Midbrain (tissue), 1 donor: Measurements from ENCODE around the gene LRMDA.

ENCODE experiments used
- DNase-seq: peaks from one replicate; lab custom pipeline; 2025; lab: John Stamatoyannopoulos, UW

LRMDA gene

DNA sequence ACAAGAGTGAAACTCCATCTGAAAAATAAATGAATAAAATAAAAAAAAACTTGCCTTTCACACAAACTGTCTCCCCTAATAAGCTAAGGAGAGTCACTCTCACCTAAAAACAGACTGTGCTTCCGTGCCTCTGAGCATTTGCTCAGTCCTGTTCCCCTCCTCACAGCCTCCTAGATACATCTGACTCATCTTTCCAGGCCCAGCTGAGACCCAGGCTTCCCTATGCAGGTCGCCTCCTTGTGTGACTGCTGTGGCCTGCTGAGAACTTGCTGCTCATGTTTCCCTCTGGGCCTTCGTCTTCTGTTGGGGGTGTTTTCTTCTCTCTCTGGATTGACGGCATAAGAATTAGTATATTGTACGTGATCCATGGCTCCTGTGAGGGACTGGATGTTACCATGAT, 777.7 kb downstream of the LRMDA start:
- DNase-seq: no peak

DNA sequence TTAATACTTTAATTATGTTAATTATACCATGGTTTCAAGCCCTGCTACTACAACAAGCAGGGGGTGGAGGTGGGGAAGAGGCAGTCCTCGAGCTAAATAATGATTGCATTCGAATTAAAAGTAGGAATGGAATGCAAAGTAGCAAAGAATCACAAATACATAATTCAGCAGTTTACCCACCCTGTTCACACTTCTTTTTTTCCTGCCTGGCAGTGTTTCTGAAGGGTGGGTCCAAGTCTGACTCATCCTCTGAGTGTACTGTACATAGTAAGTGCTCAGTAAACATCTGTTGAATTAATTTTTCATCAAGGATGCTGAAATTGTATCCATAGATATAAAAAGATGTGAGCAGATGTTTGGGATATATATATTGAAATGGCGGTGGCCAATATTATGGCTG, 778.8 kb downstream of the LRMDA start:
- no peak for DNase-seq

DNA sequence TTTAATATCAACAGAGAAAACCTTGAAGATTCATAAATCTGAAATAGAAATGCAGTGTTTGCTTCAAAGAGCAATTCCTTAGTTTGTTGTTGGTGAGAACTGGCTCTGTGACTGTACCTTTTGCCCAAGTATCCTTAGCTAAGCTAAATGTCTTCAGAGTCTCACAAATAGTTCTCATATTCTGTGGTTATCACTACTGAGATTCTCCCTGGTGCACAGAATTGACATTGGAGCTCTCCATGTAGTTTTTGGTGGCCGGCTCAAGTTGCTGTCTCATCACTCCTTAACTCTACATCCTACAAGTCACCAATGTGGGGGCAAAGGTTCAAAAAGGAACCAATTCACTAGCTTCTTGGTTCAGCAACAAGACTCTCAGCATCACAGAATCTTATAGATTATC, 780.3 kb downstream of the LRMDA start:
- DNase-seq: no peak

DNA sequence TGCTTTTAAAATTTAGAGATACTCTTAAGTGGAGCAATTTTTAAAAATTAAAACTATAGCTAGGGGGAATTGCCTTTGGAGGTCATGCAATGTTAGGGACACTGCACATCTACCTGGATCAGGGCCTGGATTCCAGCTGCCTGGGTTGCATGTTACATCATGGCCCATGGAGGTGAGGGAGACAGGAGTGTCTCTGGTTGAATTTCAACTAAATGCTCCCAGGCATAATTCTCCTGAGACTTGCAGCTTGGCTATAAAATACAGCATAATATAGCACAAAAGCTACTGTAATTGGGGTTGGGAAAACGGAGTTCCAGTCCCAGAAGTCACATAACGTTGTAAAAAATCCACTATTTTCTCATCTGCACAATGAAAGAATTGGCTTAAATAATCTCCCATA, 782.5 kb downstream of the LRMDA start:
- DNase-seq: no peak

DNA sequence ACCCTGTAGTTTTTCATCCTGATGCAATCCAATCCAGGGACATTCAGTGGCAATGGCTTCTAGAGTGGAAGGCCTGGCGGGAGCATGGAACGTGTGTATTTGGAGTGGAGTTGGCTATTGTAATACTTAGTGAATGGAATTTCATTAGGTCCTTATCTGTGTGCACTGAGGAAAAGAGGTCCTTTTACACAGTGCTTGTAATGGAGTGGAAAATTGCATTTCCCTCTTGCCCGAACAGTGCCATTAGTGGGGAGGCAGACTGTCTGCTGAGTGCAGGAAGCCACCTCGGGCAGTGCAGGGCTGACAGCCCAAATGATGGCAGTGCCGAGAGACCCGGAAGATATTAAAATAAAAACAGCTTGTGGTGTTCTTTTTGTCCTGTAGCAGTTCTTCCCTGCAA, 786.6 kb downstream of the LRMDA start:
- no peak for DNase-seq

DNA sequence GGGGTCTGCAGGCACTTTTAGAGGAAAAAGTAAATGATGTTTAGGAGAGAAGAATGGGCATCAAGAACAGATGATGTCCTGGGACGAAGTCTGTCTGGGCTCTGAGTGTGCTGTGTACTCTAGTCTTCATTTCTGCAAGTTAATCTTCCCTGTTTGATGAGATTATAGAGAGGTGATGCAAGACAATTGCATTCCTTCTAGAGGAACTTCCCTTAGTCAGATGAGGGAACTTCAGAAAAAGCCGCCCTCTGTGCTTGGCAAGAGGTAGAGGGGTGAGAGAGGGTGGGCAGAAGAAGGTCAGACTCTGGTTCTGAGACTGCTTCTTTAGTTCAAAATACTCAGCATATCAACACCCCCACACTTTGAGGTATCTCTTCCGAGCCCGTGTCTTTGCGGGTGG, 797.9 kb downstream of the LRMDA start:
- no peak for DNase-seq

DNA sequence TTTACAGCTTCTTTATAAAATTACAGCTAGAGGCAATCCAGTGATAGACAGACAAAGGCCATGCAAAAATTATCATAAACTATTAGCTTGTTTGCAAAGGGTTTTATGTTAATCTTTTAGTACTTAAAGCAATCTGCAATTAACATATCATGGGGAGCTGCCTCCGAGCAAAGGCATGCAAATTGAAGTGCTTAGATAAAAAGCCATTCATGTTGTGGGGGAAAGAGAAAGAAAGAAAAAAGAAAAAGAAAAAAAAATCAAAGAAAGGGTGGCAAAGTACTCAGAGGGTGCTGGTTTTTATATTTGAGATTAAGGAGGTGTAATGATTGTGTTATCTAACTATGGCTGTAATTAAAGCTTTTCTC, 799.5 kb downstream of the LRMDA start:
- no peak for DNase-seq

DNA sequence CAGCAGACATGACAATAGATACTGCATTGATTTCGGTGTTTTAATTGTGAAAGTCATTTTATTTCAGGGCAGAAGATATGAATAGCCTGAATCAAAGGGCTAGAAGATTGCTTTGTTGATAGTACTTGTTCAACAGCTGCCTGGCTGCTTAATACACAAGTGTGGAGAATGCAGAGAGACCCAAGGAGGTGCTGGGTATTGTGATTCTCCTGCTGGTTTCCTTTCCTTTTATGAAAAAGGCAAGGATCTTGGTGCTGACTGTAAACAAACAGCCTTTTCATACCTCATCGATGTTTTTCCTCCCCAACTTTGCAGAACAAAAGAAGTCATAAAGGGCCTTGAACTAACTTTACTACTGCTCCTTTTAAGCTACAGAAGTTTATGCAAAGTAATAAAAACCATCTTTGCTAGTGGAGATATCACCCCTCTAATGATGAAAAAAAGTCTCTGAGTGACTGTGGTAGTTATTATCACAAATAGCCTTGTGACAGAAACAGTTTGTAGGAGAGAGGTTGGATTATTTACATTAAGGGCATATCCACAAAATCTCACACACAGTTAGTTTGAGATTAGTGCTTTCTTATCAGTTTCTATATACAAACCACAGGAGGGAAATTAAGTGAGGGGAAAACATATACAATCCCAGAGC, 800.0 kb downstream of the LRMDA start:
- DNase-seq: no peak

DNA sequence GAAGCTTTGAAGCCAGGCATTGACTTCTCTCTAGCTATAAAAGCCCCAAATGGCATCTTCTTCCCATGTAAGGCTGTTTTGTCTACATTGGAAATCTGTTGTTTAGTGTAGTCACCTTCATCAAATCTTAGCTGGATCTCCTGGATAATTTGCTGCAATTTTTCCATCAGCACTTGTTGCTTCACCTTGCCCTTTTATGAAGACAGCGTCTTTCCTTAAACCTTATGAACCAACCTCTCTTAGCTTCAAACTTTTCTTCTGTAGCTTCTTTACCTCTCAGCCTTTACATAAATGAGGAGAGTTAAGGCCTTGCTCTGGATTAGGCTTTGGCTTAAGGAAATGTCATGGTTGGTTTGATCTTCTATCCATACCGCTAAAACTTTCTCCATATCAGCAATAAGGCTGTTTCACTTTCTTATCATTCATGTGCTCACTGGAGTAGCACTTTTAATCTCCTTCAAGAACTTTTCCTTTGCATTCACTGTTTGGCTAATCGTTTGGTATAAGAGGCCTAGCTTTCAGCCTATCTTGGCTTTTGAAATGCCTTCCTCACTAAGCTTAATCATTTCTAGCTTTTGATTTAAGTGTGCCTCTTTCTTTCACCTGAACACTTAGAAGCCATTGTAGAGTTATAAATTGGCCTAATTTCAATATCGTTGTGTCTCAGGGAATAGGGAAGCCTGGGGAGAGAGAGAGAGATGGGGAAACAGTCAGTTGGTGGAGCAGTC, 803.2 kb downstream of the LRMDA start:
- no peak for DNase-seq

DNA sequence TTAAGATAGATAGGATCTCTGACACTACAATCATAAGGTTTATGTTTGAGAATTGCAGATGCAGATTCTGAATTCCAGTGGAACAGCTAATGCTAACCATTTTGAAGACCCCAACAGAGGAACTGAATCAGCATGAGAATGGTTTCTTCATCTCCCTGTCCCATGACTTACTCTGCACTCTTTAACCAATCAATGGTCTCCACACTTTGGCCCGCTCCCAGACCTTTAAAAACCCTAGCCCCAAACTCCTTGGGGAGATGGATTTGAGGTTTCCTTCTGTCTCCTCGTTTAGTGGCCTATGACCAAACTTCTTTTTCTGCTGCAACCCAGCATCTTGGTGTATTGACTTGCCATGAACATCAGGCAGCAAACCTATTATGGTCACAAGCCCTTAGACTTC, 804.9 kb downstream of the LRMDA start:
- DNase-seq: no peak

DNA sequence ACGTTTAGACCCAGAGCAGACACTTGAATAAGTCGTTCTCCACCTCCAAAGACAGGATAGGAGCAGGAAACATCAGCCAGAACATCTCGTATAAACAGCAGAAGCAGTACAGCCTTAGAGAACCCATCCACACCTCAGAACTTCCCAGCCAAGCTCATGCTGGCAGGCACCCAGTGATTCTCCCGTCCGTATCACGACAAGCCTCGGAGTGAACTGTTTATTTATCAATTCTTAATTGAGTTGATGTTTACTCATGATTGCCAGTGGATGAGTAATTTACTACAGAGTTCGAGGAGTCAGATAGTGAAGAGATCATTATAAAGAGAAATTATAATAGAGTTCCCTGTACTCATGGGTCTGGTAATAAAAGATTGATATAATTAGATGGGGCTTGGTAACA, 811.5 kb downstream of the LRMDA start:
- no peak for DNase-seq

DNA sequence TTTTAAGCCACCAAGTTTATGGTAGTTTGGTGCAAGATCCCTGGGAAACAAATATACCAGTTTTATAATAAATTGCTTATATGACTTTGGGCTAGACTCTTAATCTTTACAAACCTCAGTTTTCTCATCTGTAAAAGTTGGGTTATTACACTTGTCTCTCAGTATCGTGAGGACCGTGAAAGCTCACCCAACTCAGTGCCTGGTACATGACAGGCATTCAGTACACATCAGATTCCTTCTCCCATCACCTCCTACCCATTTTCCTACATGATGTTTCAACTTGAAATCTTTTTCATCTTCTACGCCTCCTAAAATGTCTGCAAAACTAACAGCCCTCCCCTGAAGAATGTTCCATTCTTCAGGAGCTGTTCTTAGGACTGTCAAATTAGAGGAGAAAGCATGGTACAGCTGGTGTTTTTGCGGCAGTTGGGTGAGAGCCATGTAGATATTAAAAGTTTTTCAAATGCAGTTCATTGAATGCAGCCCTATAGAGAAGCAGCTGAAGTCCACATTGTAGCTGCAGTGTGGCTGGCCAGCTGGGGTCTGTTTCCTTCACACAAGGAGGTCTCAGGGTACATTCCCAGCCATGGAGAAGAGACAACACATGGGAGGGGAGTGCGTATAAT, 812.8 kb downstream of the LRMDA start:
- no peak for DNase-seq

DNA sequence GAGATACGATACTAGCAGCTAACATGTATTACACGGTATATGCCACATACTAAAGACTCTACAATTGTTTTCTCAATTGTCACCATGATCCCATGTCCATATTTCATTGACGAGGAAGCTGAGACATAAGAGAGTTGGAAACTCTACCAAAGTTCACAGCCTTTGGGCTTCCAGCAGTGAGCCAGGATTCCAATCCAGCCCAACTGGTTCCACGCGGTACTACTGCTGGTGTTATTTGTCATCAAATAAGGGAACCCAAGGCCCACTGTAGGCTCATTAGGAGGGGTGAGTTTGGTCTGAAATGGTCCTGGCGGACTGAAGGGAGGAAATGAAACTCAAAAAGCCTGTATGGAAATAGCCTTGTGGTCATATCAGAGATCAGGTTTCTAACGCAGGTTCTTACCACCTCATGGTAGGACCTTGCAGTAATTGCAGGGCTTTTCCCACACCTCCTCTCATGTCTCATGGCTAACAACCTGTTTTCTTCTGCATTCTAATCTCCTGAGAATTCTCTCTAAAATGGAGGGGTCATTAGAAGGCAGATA, 814.6 kb downstream of the LRMDA start:
- no peak for DNase-seq

DNA sequence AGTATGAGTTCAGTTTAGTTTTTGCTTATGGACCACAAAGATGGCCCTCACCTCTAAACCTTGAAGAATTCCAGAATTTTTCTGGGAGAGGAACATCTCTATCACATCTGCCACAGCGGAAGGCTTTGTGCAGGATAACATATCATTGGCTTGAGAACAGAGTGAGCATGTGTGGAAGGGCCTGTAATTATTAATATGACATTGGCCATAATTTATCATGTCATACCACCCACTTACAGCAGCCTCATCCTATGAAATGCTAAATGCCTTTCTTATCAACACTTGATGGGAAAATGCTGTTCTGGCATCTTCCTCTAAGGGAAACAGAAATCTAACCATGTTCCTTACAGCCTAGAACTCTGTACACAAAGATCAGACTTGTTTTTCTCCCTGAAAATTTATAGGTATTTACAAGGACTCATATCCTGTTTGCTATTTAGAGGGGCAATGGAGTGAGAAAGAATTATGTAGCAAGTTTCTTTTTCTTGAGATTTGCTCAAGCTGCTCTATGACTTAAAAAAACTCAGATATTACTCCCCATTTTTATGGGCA, 817.3 kb downstream of the LRMDA start:
- DNase-seq: no peak

DNA sequence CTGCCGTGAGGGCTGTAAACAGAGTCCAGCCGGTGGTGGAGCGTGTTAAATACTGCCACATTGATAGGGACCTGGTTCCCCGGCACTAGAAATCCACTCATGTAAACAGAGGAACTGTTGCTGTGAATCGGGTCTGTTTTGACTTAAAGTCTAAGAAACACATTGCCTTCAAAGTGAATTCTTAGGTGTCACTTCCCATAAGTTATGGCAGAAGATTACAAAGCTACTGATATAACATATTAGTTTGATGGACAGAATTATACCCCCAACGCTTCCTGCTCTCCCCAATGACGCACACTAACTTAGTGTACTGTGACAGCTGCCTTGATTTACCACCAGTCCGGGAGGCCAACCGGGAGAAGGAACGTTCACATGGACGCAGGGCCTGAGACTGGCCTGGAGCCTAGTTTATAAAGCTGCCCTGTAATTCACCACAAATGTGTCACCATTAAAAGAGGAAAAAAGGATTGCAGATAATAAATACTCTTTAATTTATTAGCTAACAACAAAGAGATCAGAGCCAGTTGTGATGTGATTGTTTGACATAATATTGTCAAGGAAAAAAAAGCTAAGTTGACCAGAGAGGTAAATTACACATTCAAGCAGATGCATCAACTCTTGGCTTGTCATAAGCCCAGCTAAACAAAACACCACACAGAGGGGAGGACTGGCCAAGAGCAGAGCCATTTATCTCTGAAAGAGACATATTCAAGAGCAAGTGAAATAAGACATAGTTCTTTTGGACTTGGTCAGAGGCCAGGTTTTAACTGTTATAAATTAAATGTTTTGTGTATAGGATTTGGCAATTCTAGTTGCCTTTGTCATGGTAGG, 820.6 kb downstream of the LRMDA start:
- DNase-seq: no peak

DNA sequence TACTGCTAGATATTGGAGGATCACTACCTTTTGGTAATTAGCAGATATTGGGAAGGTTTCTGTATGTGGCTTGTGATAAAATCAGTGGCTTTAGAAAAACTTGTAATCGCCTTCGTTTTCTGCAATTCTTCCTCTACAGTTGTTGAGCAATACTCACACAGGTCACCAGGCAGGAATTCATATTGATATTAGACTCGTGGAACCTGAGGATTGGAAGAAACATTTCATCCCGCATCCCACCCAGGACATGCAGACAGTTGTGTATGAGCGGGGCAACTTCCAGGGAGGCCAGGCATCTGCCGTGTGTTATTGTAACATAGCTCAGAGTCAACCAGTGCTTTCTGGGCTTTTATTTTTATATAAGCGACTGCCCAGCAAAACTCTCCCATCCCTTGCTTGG, 821.3 kb downstream of the LRMDA start:
- DNase-seq: no peak

DNA sequence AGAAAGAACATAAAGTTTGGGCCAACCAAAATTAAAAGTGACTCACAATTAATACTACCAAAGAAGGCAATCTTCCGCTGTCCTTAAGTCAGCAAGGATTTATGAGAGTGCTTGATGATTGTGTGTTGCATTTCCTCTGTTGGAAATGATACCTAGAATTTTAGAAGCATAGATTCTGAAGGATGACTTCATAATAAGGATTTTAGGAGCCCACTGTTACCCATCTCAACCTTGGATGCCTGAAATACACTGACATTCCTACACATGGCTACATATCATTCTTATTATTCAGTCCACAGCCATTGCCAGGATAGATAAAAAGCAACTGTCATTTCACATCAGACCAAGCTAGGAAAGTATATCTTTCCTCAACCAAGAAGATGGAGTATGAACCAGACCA, 823.8 kb downstream of the LRMDA start:
- DNase-seq: no peak

DNA sequence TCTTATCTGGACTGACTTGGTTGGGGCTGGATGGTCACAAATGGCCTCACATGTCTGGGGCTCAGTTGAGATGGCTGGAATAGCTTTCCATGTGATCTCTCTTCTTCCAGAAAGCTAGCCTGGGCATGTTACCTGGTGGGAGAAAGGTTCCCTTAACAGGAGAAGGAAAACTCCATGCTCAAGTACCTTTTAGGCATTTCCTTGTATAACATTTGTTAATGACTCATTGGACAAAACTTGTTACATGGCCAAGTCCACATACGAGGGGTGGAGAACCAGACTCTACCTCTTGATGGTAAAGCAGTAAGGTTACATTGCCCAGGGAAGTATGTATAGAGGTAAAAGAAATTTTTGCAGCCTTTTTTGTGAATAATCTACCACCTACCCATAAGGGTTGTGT, 826.4 kb downstream of the LRMDA start:
- no peak for DNase-seq

DNA sequence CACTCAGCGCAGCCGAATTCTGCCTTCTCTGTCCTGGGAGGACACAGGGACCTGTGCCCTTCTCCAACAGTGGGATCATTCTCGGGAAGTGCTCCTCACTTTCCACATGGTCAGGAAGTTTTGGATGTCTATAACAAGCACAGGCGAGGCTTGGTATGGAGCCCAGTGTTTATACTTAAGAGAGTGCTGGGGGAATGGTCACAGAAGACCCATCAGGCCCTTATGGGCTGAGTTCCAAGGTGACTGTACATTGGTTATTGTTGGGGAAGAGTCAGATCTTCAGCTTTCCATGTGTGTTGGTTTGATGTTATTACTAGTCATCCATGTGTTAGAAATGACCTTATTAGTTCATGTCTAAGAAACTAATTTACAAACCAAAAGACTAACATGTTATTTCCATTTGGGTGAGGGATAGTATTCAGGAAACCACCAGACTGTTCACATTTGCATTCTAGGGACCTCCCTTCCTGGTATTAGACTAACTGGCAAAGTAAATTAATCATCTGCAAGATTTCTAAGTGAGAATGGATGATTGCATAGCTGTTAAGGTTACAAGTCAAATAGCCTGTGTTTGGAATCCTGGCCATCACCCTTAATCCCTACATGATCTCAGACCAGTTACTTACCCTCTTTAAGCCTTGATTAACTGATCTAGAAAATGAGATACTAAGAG, 834.2 kb downstream of the LRMDA start:
- DNase-seq: no peak

DNA sequence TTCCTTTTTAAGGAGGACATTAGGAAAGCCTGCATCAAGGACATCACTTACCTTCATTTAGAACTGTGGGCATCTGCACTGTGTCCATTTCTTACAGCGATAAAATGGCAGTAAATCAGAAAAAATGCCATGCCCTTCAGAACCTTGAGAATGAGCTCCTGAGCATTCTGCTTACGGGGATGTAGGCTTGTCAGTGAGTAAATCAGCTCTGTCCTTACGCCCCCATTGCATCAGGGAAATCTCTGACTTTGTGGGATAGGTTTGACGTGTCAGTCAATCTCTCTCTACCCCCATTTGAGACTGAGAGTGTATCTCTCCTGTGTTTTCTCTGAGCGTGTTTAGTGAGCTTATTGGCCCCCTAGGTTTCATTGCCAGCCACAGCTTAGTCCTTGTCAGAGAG, 837.1 kb downstream of the LRMDA start:
- no peak for DNase-seq

DNA sequence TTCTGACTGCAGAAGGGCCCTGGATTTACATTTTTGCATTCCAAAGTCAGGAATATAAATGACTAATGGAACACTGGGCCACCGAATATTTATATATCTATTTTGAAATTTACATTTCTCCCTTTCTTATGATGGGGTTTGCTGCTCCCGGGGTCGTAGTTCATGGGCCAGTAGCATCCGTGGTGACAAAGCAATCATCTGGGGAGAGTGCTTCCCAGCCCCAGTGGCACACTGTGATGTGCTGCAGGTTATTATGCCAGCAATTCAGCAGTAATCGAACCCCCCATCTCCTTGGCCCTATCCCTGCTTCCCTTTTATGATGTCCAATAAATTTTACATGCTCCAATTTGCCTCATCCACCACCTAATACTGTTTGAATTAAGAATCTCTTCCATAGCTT, 837.5 kb downstream of the LRMDA start:
- DNase-seq: no peak

DNA sequence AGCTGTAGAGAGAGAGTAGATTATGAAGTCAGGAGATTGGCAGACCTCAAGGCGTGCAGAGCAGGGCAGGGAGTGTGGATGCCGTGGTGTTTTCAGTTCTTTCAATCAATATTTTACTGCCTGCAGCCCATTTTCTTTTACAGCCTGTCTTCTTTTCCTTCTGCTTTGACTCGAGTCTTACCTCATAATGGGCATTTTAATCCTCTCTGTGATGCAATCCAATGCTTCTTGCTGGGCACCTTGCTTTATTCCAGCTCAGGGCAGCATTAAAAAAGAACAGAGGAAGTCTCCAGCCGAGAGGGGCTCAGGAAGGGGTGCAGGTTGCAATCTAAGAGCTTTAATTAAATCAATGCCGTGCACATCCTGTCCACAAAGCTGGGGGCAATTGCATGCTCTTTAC, 839.0 kb downstream of the LRMDA start:
- DNase-seq: no peak
